DND-41 (cell line): ENCODE data around the gene SLC10A7.

ENCODE experiments used
- ATAC-seq: fragments of 200-7000 bp; cut with Tn5 transposase; 3 replicates; pipeline ENCODE4 v1.9.1; 2021; ENCODE audit warnings: low read depth; ENCODE audit not compliant: insufficient read depth
- DNase-seq: peaks from one replicate; pipeline ENCODE4 v3.0.0-alpha.2; 2020
- H2AFZ ChIP-seq: 2 replicates; pipeline ENCODE4 v1.6.0; 2012; ENCODE audit warnings: low read depth, low read length
- H3K27ac ChIP-seq: 2 replicates; pipeline ENCODE4 v1.5.1; 2012; ENCODE audit warnings: low read length, inconsistent platforms
- H3K27me3 ChIP-seq: fragments of 200-600 bp; sonication (generic); 2 replicates; pipeline ENCODE4 v1.6.0; 2012; ENCODE audit warnings: low read length, mild to moderate bottlenecking, inconsistent platforms; ENCODE audit not compliant: insufficient read depth, poor library complexity
- H3K36me3 ChIP-seq: 2 replicates; pipeline ENCODE4 v1.5.1; 2012; ENCODE audit warnings: low read length, inconsistent platforms; ENCODE audit not compliant: insufficient read depth
- H3K4me1 ChIP-seq: 2 replicates; pipeline ENCODE4 v1.5.1; 2012; ENCODE audit warnings: mild to moderate bottlenecking, low read length; ENCODE audit not compliant: insufficient read depth
- H3K4me2 ChIP-seq: 2 replicates; pipeline ENCODE4 v1.6.0; 2012; ENCODE audit warnings: mild to moderate bottlenecking, moderate library complexity, low read length, inconsistent platforms; ENCODE audit not compliant: insufficient read depth
- H3K4me3 ChIP-seq, 2 experiments: fragments of 200-600 bp in 1 of 2; shearing (Covaris generic) in 1 of 2; 2 replicates each; pipeline ENCODE4 v1.5.1; 2012 to 2016; ENCODE audit warnings: inconsistent platforms in 2 of 2, low read length in 2 of 2, mild to moderate bottlenecking in 2 of 2, low read depth in 1 of 2, moderate library complexity in 1 of 2
- H3K79me2 ChIP-seq: 2 replicates; pipeline ENCODE4 v1.6.0; 2012; ENCODE audit warnings: low read length, inconsistent platforms; ENCODE audit not compliant: insufficient read depth
- H3K9ac ChIP-seq: 2 replicates; pipeline ENCODE4 v1.6.0; 2012; ENCODE audit warnings: low read depth, mild to moderate bottlenecking, inconsistent platforms, low read length, moderate library complexity
- H3K9me3 ChIP-seq: 2 replicates; pipeline ENCODE4 v1.5.1; 2012; ENCODE audit warnings: low read length, moderate library complexity, mild to moderate bottlenecking, inconsistent platforms; ENCODE audit not compliant: insufficient read depth, severe bottlenecking
- H4K20me1 ChIP-seq: 2 replicates; pipeline ENCODE4 v1.6.0; 2012; ENCODE audit warnings: low read length; ENCODE audit not compliant: insufficient read depth
- CTCF ChIP-seq: IDR thresholded peaks from 2 replicates; pipeline ENCODE4 v1.5.1; 2012; ENCODE audit warnings: borderline replicate concordance, low read length, moderate library complexity, mild to moderate bottlenecking; ENCODE audit not compliant: poor library complexity, severe bottlenecking; ENCODE audit errors: extremely low read depth
- EZH2 ChIP-seq: IDR thresholded peaks from 3 replicates; pipeline ENCODE4 v1.6.1; 2012; ENCODE audit warnings: borderline replicate concordance, low read depth, mild to moderate bottlenecking, moderate library complexity, low read length, inconsistent platforms; ENCODE audit not compliant: severe bottlenecking

SLC10A7 gene

DNA sequence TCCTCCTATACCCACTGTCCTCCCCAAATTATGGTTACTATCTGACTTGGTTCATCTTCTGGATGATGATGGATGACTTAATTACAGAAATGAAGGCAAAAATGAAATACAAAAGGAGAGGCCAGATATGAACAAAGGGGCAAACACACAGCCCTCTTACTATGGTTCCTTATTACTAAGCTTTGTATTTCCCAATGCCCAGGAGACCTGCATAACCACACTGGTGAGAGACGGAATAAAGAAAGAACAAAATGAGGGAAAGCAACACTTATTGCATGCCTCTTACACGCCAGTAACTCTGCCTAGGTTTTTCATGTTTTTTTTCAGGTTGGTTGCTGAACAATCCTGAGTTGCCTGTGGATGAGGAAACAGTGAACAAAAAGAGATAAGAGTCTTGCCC lies 120.5 kb downstream of the SLC10A7 start:
- Histone ChIP-seq H3K27ac (no peak overlapping the region), H3K36me3 (no peaks in the 10 kb centered on the region), H3K9ac (no peak overlapping the region), H3K4me3 (no peak overlapping the region), H3K27me3 (no peaks in the 10 kb centered on the region), H2AFZ (no peak overlapping the region), H3K79me2 (no peaks in the 10 kb centered on the region), H3K9me3 (no peaks in the 10 kb centered on the region), H4K20me1 (no peaks in the 10 kb centered on the region), H3K4me1 (no peaks in the 10 kb centered on the region), H3K4me2 (no peak overlapping the region)
- DNase-seq, result no peak
- TF ChIP-seq EZH2 (no peak), CTCF (no peak)
- no peak for ATAC-seq

- no peak overlapping the region for H3K4me3 ChIP-seq
- no peaks in the 10 kb centered on the region for H3K36me3 ChIP-seq
- H4K20me1 ChIP-seq, result no peaks in the 10 kb centered on the region
- no peaks in the 10 kb centered on the region for H3K4me1 ChIP-seq
- H2AFZ ChIP-seq, result no peak overlapping the region
- H3K9ac ChIP-seq, result no peak overlapping the region
- H3K27ac ChIP-seq, result no peak overlapping the region
- no peak for ATAC-seq
- no peak for DNase-seq
- no peaks in the 10 kb centered on the region for H3K9me3 ChIP-seq
- H3K79me2 ChIP-seq, result no peaks in the 10 kb centered on the region
- no peak for TF ChIP-seq CTCF
- no peaks in the 10 kb centered on the region for H3K27me3 ChIP-seq
- no peak overlapping the region for H3K4me2 ChIP-seq
These were observed 122.8 kb downstream of the SLC10A7 start for GRCh38 chr4:146398896-146399445.

- Histone ChIP-seq H3K4me3 (no peak overlapping the region), H3K9me3 (no peaks in the 10 kb centered on the region), H3K9ac (no peak overlapping the region), H3K4me1 (no peaks in the 10 kb centered on the region), H2AFZ (no peak overlapping the region), H4K20me1 (no peaks in the 10 kb centered on the region), H3K27ac (no peak overlapping the region), H3K4me2 (no peak overlapping the region), H3K27me3 (no peaks in the 10 kb centered on the region), H3K36me3 (no peaks in the 10 kb centered on the region), H3K79me2 (no peaks in the 10 kb centered on the region)
- no peak for TF ChIP-seq CTCF
- TF ChIP-seq EZH2, result no peak
- DNase-seq, result no peak
- no peak for ATAC-seq
These were observed 123.3 kb downstream of the SLC10A7 start for GRCh38 chr4:146398404-146398803.

GRCh38 chr4:146389561-146389960 lies 132.2 kb downstream of the SLC10A7 start:
- no peaks in the 10 kb centered on the region for H3K27me3 ChIP-seq
- DNase-seq (no peak), ATAC-seq (no peak)
- no peak overlapping the region for H3K27ac ChIP-seq
- H3K4me2 ChIP-seq, result no peak overlapping the region
- TF ChIP-seq CTCF (no peak), EZH2 (no peak)
- no peaks in the 10 kb centered on the region for H4K20me1 ChIP-seq
- no peak overlapping the region for H3K9ac ChIP-seq
- no peaks in the 10 kb centered on the region for H3K36me3 ChIP-seq
- no peaks in the 10 kb centered on the region for H3K9me3 ChIP-seq
- H3K4me3 ChIP-seq, result no peak overlapping the region
- no peaks in the 10 kb centered on the region for H3K4me1 ChIP-seq
- no peaks in the 10 kb centered on the region for H3K79me2 ChIP-seq
- H2AFZ ChIP-seq, result no peak overlapping the region
